ENCODE data around the gene STAT4. TPM values are rescaled to one million over a fixed set of nuclear protein-coding genes. Genes with fewer than 3 reads are reported as not detected.

The STAT4 gene
- total RNA-seq, 2 experiments from 2014 or later, result 154 to 157 TPM

DNA sequence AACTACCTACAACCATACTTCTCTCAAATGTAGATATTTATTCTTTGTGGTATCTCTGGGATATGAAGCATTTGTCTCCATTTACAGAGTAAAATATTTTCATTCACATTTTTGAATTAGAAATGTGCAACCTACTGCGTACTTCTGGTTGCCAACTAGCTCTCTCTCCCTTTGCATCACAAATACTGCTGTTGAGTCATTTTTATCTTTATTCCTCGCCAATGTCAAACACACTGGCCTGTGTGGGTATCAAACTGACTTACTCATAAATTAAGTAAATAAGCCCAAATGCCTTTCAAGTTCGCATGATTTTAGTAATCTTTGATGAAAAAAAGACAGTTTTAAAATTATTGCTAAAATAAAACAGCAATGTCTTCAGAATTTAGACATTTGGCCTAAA lies 67.3 kb downstream of the STAT4 start:
- CTCF ChIA-PET, result interaction anchor here (0.8 to 1.5 kb wide), 4 partner anchors 14 to 31 kb away, joined by 3 to 4 read pairs (median 4); no protein-coding TSS in a partner anchor
- Mint-ChIP-seq H3K27ac (no peak overlapping the region), H3K4me1 (ENCODE audit: low read depth) (peaks cover 44% of the 10 kb centered on the region), H3K9me3 (ENCODE audit: insufficient read depth) (peaks cover 19% of the 10 kb centered on the region), H3K4me3 (no peak overlapping the region), H3K36me3 (ENCODE audit: low read depth) (peaks cover 72% of the 10 kb centered on the region), H3K27me3 (ENCODE audit: low read depth) (no peaks in the 10 kb centered on the region)
- POLR2A ChIA-PET, result no interaction called here
- no peak for ATAC-seq
- no peak for DNase-seq

DNA sequence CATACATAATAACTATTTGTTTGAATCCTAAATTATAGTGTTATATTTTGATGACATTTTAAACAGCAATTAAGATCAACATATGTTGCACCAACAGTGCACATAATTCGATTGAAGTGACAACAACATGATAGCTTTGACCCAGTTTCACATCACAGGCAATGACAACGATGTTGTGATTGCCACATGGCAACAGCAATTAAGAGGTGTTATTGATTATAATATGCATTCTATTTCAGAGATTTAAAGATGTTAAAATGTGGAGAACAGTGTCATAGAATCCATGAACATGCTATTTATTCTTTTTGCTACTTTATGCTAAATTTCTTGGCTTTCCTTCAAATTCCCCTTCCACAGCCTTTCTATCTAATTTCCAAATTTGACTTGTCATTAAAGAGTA lies 68.5 kb downstream of the STAT4 start:
- CTCF ChIA-PET, result interaction anchor here (1.5 kb wide), 1 partner anchor 12 kb away, joined by 4 read pairs; no protein-coding TSS in a partner anchor
- peaks cover 67% of the 10 kb centered on the region for H3K36me3 Mint-ChIP-seq (ENCODE audit: low read depth)
- peaks cover 14% of the 10 kb centered on the region for H3K9me3 Mint-ChIP-seq (ENCODE audit: insufficient read depth)

GRCh38 chr2:191081411-191082155 lies 69.2 kb downstream of the STAT4 start:
- no peak for ATAC-seq
- no peaks in the 10 kb centered on the region for H3K27me3 Mint-ChIP-seq (ENCODE audit: low read depth)
- peaks cover 67% of the 10 kb centered on the region for H3K36me3 Mint-ChIP-seq (ENCODE audit: low read depth)
- ChIA-PET POLR2A (no interaction called here), CTCF (no interaction called here)
- no peak for DNase-seq
- H3K4me3 Mint-ChIP-seq, result no peak overlapping the region
- peaks cover 7% of the 10 kb centered on the region for H3K9me3 Mint-ChIP-seq (ENCODE audit: insufficient read depth)
- H3K27ac Mint-ChIP-seq, result no peak overlapping the region
- peaks cover 42% of the 10 kb centered on the region for H3K4me1 Mint-ChIP-seq (ENCODE audit: low read depth)

More for the DNA sequence above, 68.5 kb downstream of the STAT4 start:
- Mint-ChIP-seq H3K4me3 (no peak overlapping the region), H3K27me3 (ENCODE audit: low read depth) (no peaks in the 10 kb centered on the region), H3K4me1 (ENCODE audit: low read depth) (peaks cover 42% of the 10 kb centered on the region), H3K27ac (no peak overlapping the region)
- DNase-seq, result no peak
- POLR2A ChIA-PET, result no interaction called here
- ATAC-seq, result no peak

- peak overlapping the region; percentile 58 for H3K27ac Mint-ChIP-seq
- no peak for DNase-seq
- ChIA-PET CTCF (interaction anchor here (0.8 to 1.2 kb wide), 2 partner anchors 26 to 77 kb away, joined by 3 read pairs; no protein-coding TSS in a partner anchor), POLR2A (no interaction called here)
- H3K4me1 Mint-ChIP-seq (ENCODE audit: low read depth), result peaks cover 56% of the 10 kb centered on the region
- peaks cover 76% of the 10 kb centered on the region for H3K36me3 Mint-ChIP-seq (ENCODE audit: low read depth)
- H3K9me3 Mint-ChIP-seq (ENCODE audit: insufficient read depth), result no peaks in the 10 kb centered on the region
- peak; percentile 62 for ATAC-seq
- H3K4me3 Mint-ChIP-seq, result peak overlapping the region; percentile 54
- H3K27me3 Mint-ChIP-seq (ENCODE audit: low read depth), result no peaks in the 10 kb centered on the region
These were observed 72.5 kb downstream of the STAT4 start for GRCh38 chr2:191078165-191078867.

GRCh38 chr2:191070276-191070675 lies 80.5 kb downstream of the STAT4 start:
- Mint-ChIP-seq H3K4me1 (ENCODE audit: low read depth) (peaks cover 62% of the 10 kb centered on the region), H3K9me3 (ENCODE audit: insufficient read depth) (no peaks in the 10 kb centered on the region), H3K4me3 (peak overlapping the region; percentile 63), H3K27ac (peak overlapping the region; percentile 77), H3K36me3 (ENCODE audit: low read depth) (peaks cover 78% of the 10 kb centered on the region), H3K27me3 (ENCODE audit: low read depth) (no peaks in the 10 kb centered on the region)
- ATAC-seq, result peak; percentile 39
- DNase-seq, result no peak
- POLR2A ChIA-PET, result interaction anchor here (1.0 to 2.5 kb wide), 5 partner anchors 9 to 80 kb away, joined by 3 to 17 read pairs (median 5); partner anchors contain the start of gene STAT4
- CTCF ChIA-PET, result interaction anchor here (1.0 to 2.9 kb wide), 10 partner anchors 8 to 98 kb away, joined by 4 to 28 read pairs (median 7); partner anchors contain the start of gene STAT4

- H3K4me1 Mint-ChIP-seq (ENCODE audit: low read depth), result peaks cover 63% of the 10 kb centered on the region
- peak overlapping the region; percentile 77 for H3K27ac Mint-ChIP-seq
- no peak for ATAC-seq
- H3K4me3 Mint-ChIP-seq, result peak overlapping the region; percentile 63
- DNase-seq, result no peak
- H3K9me3 Mint-ChIP-seq (ENCODE audit: insufficient read depth), result no peaks in the 10 kb centered on the region
- H3K36me3 Mint-ChIP-seq (ENCODE audit: low read depth), result peaks cover 79% of the 10 kb centered on the region
- CTCF ChIA-PET, result interaction anchor here (1.0 to 2.9 kb wide), 6 partner anchors 11 to 86 kb away, joined by 4 to 28 read pairs (median 14); partner anchors contain the start of gene STAT4
- POLR2A ChIA-PET, result interaction anchor here (0.7 to 2.5 kb wide), 5 partner anchors 8 to 81 kb away, joined by 3 to 17 read pairs (median 5); partner anchors contain the start of gene STAT4
- H3K27me3 Mint-ChIP-seq (ENCODE audit: low read depth), result no peaks in the 10 kb centered on the region
These were observed 81.2 kb downstream of the STAT4 start for GRCh38 chr2:191069606-191070005.

DNA sequence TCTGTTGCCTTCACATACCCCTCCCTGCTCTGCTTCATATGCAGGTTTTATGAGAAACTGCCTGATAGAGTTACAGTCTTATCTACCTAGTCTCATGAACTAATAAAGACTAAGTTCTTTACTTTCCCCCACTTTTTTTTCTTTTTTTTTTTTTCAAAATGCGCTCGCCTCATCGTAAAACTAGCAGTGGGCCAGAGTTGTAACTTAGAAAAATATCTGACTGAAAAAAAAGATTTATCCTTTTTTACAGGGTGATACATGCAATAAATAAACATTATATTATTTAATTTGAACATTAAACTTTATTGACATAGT lies 83.9 kb downstream of the STAT4 start:
- peaks cover 70% of the 10 kb centered on the region for H3K4me1 Mint-ChIP-seq (ENCODE audit: low read depth)
- peak overlapping the region; percentile 72 for H3K4me3 Mint-ChIP-seq
- no peaks in the 10 kb centered on the region for H3K27me3 Mint-ChIP-seq (ENCODE audit: low read depth)
- H3K27ac Mint-ChIP-seq, result peak overlapping the region; percentile 85
- ChIA-PET CTCF (interaction anchor here (1.2 to 23.8 kb wide), 3 partner anchors 14 to 91 kb away, joined by 3 to 1116 read pairs (median 121); partner anchors contain the start of gene STAT4), POLR2A (interaction anchor here (0.6 to 7.7 kb wide), 8 partner anchors 9 to 610 kb away, joined by 3 to 165 read pairs (median 13); partner anchors contain the start of genes NABP1, STAT1 and STAT4)
- no peak for DNase-seq
- H3K9me3 Mint-ChIP-seq (ENCODE audit: insufficient read depth), result no peaks in the 10 kb centered on the region
- peaks cover 82% of the 10 kb centered on the region for H3K36me3 Mint-ChIP-seq (ENCODE audit: low read depth)
- peak; percentile 8 for ATAC-seq

DNA sequence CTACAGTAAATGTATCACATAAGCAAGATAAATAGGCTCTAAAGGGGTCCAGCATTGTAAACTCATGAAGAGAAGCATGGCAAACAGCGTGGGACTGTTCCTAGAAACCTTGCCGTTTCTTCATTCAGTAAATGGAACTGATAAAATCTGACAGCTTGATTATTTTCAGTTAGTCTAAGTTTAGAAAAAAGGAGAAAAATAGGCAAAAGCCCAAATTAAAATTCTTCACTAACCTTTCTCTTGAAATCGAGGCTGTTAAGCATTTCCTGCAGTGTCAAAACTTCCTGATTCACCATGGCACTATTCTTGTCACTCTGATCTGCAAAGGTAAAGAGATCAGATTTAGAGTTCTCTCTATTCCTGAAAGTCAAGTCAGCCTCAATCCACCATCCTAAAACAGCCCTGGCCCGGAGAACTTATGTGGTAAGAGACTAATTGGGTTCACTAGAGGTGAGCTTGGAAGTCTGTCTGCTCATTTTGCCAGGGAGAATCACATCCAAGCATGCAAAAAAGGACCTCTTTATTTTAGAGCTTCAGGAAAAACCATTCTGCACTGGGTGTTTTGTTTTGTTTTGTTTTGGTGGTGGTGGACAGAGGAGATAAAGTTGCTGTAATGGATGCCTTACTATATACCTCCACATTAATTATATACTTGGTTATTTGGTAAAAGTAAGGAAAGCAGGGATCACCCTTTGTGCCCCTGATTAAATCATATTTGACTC lies 84.4 kb downstream of the STAT4 start:
- H3K36me3 Mint-ChIP-seq (ENCODE audit: low read depth), result peaks cover 82% of the 10 kb centered on the region
- peak overlapping the region; percentile 85 for H3K27ac Mint-ChIP-seq
- H3K4me3 Mint-ChIP-seq, result peak overlapping the region; percentile 72
- peaks cover 70% of the 10 kb centered on the region for H3K4me1 Mint-ChIP-seq (ENCODE audit: low read depth)
- CTCF ChIA-PET, result interaction anchor here (1.2 to 23.8 kb wide), 3 partner anchors 14 to 92 kb away, joined by 3 to 1116 read pairs (median 121); partner anchors contain the start of gene STAT4
- DNase-seq, result peak; percentile 41
- H3K9me3 Mint-ChIP-seq (ENCODE audit: insufficient read depth), result no peaks in the 10 kb centered on the region
- POLR2A ChIA-PET, result interaction anchor here (0.6 to 7.7 kb wide), 11 partner anchors 9 to 611 kb away, joined by 3 to 165 read pairs (median 3); partner anchors contain the start of genes NABP1, STAT1 and STAT4
- ATAC-seq, result peak; percentile 37
- H3K27me3 Mint-ChIP-seq (ENCODE audit: low read depth), result no peaks in the 10 kb centered on the region

DNA sequence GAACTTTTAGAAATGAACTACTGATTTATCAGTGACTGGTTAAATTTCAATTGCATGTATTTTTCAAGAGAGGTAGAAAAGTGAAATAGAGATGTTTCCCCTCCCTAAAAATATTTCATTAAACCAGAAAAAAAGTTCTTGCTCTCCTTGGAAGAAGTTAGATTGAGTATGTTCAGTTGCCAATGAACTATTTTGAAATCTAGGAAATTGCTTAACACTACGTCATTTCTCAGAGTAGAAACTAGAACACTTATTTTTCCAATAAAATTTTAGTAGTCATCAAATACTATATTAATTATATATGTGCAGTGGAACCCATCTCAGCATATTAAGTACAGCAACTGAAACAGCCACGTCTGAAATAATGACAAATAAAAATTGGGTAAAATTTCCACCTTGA lies 85.0 kb downstream of the STAT4 start:
- H3K27me3 Mint-ChIP-seq (ENCODE audit: low read depth), result no peaks in the 10 kb centered on the region
- DNase-seq (no peak), ATAC-seq (no peak)
- peak overlapping the region; percentile 72 for H3K4me3 Mint-ChIP-seq
- peak overlapping the region; percentile 85 for H3K27ac Mint-ChIP-seq
- CTCF ChIA-PET, result interaction anchor here (1.2 to 23.8 kb wide), 5 partner anchors 13 to 92 kb away, joined by 3 to 1116 read pairs (median 9); partner anchors contain the start of gene STAT4
- peaks cover 82% of the 10 kb centered on the region for H3K36me3 Mint-ChIP-seq (ENCODE audit: low read depth)
- H3K9me3 Mint-ChIP-seq (ENCODE audit: insufficient read depth), result no peaks in the 10 kb centered on the region
- peaks cover 70% of the 10 kb centered on the region for H3K4me1 Mint-ChIP-seq (ENCODE audit: low read depth)
- POLR2A ChIA-PET, result interaction anchor here (0.8 to 7.7 kb wide), 13 partner anchors 10 to 612 kb away, joined by 3 to 165 read pairs (median 9); partner anchors contain the start of genes NABP1, STAT1 and STAT4

DNA sequence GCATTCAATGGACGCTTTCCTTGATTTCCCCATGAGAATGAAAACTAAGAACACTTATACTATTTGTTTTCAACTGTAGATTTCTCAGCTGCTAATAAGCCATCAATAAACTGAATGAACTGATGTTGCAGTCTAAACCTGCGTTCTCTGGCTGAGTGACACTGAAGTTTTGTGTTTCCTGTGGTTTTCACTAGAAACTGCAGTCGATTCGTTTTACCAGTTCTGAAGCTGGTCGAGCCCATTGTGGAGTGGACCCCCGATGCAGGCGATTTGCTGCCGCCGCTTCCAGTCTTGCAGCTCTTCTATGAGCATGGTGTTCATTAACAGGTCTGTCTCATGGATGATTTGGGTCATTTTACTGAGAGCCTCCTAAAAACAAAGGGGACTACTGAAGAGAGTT lies 86.2 kb downstream of the STAT4 start:
- no peaks in the 10 kb centered on the region for H3K9me3 Mint-ChIP-seq (ENCODE audit: insufficient read depth)
- H3K27ac Mint-ChIP-seq, result peak overlapping the region; percentile 94
- H3K4me1 Mint-ChIP-seq (ENCODE audit: low read depth), result peaks cover 67% of the 10 kb centered on the region
- peaks cover 83% of the 10 kb centered on the region for H3K36me3 Mint-ChIP-seq (ENCODE audit: low read depth)
- CTCF ChIA-PET, result interaction anchor here (1.0 to 23.8 kb wide), 6 partner anchors 12 to 93 kb away, joined by 4 to 1116 read pairs (median 7); partner anchors contain the start of gene STAT4
- DNase-seq (peak; percentile 90), ATAC-seq (peak; percentile 72)
- no peaks in the 10 kb centered on the region for H3K27me3 Mint-ChIP-seq (ENCODE audit: low read depth)
- H3K4me3 Mint-ChIP-seq, result peak overlapping the region; percentile 85
- POLR2A ChIA-PET, result interaction anchor here (0.6 to 7.7 kb wide), 22 partner anchors 8 to 658 kb away, joined by 3 to 165 read pairs (median 6); partner anchors contain the start of genes GLS, NABP1, STAT1 and STAT4

Measured in activated CD8-positive, alpha-beta T cell treated with anti-CD3 and anti-CD28 coated beads, Interleukin-2, amount 10 ng/mL, durations not matched to agents 7 days and 5 days (primary cell).